ENCODE measurements around the gene CFB.
"Not testable (repeated sequence)": the region's sequence is repeated elsewhere in the genome, so short reads cannot be mapped to it uniquely, and the experiment has no call there.

The CFB gene

GRCh38 chr6:31945507-31946369 lies at the start of gene CFB:
CFB (plus strand) TSS chr6:31946095; CDS start chr6:31946222, 127 bp downstream.
- DNase-seq (ENCODE audit: low read depth in 2 of 2), result no peak

GRCh38 chr6:31896493-31896855 lies 49.4 kb upstream of the CFB start:
- DNase-seq (ENCODE audit: low read depth in 2 of 2), result no peak

DNA sequence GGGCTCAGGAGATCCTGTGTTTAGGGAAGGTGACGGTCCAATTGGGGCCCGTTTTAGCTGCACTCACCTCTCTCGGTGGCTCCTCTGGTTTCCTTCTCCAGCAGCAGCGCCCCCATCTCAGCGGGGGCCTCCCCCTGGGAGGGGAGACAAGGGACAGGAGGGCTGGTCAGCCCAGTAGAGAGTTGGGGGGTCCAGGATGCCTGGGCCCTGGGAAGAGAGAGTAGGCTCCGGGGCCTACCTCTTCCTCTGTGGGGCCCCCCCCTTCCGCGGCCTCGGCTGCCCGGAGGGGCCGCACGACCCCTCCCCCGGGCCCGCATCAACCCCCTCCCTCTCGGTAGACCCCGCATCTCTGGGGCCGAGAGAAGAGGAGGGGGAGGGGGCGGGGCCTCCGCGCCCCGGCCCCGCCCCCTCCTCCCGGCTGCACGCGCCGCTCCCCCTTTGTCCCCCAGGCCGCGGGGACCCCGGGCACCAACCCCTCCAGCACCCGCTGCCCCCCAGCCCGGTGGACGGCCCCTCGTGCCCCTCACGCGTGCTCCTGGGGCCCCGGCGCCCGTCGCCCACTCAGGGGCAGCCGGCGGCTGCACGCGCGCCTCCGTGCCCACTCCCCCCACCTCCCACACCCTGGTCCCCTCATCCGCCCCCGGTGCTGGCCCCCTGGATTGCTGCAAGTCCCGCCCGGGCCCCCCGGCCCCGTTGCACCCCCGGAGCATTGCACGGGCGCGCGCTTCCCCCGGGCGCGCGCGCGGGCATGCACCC lies 48.9 kb upstream of the CFB start:
- no peak for DNase-seq (ENCODE audit: low read depth in 2 of 2)

DNA sequence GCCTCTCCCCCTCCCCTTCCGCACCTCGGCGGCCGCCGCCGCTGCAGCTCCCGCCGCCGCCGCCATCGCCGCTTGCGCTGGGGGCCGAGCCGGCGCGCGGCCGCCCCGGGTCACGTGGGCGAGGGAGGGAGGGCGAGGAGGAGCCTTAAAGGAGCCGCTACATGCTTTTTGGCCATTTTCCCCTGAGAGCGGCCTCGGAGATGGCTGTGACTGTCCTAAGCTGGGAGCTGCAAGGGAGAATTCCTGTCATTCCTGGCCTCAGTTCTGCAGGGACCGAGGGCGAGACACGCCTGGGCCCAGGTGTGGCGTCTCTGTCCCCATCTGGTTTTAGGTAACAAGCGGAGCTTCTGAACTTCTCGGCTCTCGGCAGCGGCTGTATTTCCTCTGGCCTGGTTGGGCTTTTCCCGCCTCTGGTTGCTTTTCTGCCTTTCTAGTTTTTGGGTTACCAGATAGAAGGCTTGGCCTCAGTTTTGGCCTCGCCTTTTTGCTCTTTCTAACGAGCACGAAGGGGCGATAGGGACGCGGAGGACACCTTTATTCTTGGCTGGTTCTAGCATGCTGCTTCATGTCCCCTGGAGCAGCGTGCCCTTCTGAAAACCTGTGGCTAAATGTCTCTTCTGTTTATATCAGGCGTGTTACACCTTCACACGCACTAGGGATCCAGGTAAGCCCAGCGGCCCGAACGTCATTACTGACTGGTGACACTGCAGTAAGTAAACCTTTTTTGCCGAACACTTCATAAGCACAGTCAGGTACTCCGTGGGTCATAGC lies 48.1 kb upstream of the CFB start, which contains the start of gene EHMT2:
Gene EHMT2 (minus strand): TSS at position 87 of the 771 bp plus-strand sequence. CDS start 21 bp downstream, at position 66.
- DNase-seq (ENCODE audit: low read depth in 2 of 2), result peak; percentile 72 to 84

DNA sequence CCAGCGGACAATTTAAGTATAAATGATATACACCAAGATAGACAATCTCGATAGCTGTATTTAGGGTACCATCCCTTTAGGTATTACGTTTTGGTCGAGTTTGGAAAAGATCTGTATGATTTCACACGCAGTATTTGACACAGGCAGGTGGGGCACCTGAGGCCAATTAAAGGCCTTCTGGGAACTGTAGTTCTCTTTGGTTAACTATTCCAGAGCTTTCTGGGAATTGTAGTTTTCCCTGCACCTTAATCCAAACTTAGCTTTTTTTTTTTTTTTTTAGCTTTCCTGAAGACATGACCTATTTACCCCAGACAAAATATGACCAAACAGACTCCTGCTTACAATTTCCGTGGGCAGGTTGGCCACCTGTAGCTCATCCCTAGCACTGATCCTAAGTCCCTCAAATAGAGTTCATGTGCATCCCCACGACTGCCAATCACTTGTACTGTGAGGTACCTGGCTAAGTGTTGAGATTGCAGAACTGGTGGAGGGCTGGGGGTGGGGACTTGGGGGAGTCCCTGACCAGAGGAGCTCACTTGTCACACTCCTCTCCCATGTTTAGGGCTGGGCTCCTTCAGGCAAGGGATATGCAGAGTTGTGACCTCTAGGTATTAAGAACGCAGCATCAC lies 47.4 kb upstream of the CFB start:
- no peak for DNase-seq (ENCODE audit: low read depth in 2 of 2)

DNA sequence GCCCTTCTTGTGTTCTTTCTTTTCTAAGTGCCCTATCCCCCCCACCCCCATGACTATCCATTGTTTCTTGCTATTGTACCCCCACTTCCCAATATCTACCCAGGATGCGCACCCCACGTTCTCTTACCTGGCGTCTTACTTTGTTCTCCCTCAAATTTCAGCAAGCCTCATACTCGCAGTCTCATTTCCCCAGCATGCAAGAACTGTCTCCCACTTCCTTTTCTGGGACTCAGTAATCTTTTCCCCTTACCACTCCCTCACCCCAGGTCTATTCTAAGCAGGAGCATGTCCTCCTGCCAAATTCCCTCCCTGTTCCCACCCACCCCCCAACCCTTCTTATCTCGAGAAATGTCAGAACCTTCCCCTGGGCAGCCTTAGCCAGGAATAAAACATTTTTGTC lies 46.7 kb upstream of the CFB start:
- DNase-seq (ENCODE audit: low read depth in 2 of 2), result no peak

GRCh38 chr6:31899882-31900722 lies 45.8 kb upstream of the CFB start:
- DNase-seq (ENCODE audit: low read depth in 2 of 2), result no peak

GRCh38 chr6:31900917-31901414 lies 44.9 kb upstream of the CFB start:
- DNase-seq (ENCODE audit: low read depth in 2 of 2), result no peak

DNA sequence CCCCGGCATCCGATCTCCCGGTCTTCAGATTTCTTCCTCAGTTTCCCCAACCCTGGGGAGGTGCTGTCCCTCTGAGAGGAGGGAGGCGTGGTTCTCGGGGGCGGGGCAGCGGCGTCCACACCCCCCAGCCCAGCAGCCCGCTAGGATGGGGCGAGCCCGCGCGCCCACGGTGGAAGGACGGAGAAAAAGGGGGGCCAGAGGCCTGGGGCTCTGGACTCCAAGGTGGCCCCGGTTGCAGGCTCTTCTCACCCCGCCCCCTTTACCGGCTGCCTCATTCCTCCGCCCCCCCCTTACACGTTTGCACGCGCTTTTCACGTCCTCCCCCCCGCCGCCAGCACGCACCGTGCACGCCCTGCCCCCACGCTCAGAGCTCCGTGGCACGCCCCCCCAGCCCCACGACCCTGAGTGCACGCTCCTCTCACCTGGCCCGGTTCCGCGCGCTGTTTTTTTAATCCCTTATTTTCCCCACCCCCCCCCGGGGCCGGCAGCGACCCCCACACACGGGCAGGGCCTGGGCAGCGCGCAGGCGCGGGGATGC lies 44.4 kb upstream of the CFB start:
- DNase-seq (ENCODE audit: low read depth in 2 of 2), result peak; percentile 59 to 60

DNA sequence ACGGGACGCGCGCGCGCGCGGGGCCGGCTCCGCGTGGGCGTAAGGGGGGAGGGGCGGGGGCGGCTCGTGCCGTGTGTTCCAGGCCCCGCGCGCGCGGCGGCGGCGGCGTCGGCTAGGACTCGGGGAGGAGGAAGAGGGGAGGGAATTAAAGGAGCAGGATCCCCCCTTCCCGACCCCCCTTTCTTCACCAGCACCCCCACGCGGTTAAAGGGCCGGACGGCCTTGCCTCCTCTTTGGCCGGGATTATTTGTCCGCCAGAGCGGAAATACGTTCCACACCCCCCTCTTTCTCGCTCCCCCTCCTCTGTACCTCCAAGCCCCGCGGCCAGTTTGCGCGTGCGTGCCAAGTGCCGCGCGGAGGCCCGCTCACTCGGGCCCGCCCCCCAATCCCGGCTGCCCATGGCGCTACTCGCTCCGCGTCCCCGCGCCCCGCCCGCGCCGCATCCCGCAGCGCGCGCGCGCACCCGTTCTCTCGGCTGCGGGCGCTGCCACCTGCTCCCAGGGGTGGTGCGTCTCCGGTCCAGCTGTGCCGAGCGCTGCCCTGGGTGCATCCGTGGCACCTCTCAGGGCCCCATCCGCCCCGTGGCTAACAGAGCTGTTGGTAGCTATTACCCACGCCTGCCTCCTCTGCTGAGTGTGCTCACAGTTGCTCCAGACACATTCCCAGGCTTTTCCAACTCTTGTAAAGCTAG lies 43.8 kb upstream of the CFB start, which contains the start of gene ZBTB12:
Gene ZBTB12 (minus strand): TSS at position 134 of the 691 bp plus-strand sequence. CDS start 781 bp downstream, outside the sequence.
- peak; percentile 70 to 80 for DNase-seq (ENCODE audit: low read depth in 2 of 2)

GRCh38 chr6:31903957-31904356 lies 41.9 kb upstream of the CFB start:
- no peak for DNase-seq (ENCODE audit: low read depth in 2 of 2)

GRCh38 chr6:31905041-31905440 lies 40.9 kb upstream of the CFB start:
- DNase-seq (ENCODE audit: low read depth in 2 of 2), result no peak

GRCh38 chr6:31906122-31906521 lies 39.8 kb upstream of the CFB start:
- DNase-seq (ENCODE audit: low read depth in 2 of 2), result no peak

DNA sequence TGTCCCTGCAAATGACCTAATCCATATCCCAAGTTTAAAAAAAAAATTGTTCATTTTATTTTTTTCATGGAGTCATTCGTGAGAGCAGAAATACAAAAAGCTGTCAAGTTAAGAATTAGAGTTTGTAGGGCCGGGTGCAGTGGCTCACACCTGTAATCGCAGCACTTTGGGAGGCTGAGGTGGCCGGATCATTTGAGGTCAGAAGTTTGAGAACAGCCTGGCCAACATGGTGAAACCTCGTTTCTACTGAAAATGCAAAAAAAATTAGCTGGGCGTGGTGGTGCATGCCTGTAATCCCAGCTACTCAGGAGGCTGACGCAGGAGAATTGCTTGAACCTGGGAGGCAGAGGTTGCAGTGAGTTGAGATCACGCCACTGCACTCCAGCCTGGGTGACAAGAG lies 39.2 kb upstream of the CFB start:
- DNase-seq (ENCODE audit: low read depth in 2 of 2), result not testable (repeated sequence)

DNA sequence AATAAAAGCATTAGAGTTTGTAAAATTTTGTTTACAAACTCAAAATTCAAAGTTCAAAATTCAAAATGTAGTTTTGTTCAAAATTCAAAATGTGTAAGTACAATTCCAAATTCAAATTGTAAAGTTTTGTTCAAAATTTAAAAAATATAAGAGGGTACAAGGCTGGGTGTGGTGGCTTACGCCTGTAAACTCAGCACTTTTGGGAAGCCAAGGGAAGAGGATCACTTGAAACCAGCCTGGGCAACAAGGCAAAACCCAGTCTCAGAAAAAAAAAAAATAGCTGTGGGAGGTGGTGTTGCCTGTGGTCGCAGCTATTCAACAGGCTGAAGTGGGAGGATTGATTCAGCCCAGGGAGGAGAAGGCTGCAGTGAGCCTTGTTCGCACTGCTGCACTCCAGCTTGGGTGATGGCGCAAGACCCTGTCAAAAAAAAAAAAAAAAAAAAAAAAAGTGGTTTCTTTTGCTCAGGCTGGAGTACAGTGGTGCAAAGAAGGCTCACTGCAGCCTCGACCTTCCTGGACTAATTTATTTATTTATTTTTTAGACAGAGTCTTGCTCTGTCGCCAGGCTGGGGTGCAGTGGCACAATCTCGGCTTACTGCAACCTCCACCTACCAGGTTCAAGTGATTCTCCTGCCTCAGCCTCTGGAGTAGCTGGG lies 38.6 kb upstream of the CFB start:
- DNase-seq (ENCODE audit: low read depth in 2 of 2), result no peak

- not testable (repeated sequence) for DNase-seq (ENCODE audit: low read depth in 2 of 2)
These were observed 37.6 kb upstream of the CFB start for GRCh38 chr6:31908255-31908654.

DNA sequence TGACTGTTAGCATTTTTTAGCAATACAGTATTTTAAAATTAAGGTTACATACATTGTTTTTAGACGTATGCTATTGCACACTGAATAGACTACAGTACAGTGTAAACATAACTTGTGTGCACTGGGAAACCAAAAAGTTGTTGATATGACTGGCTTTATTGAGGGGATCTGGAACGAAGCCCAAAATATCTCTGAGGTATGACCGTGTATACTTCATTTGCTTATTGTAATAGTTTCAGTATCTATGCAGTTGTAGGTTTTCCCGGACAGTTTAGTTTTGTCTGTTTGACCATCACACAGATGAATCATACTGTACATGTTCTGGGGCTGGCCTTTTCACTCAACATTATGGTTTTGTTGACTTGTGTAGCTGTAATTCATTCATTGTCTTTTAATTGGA lies 37.1 kb upstream of the CFB start:
- DNase-seq (ENCODE audit: low read depth in 2 of 2), result no peak

DNA sequence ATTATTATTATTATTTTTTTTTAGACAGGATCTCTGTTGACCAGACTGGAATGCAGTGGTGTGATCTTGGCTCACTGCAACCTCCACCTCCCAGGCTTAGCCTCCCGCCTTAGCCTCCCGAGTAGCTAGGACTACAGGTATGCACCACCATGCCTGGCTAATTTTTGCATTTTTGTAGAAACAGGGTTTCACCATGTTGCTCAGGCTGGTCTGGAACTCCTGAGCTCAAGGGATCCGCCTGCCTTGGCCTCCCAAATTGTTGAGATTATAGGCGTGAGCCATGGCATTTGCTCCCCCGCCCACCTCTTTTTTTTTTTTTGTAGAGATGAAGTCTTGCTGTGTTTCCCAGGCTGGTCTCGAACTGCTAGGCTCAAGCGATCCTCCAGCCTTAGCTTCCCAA lies 36.6 kb upstream of the CFB start:
- not testable (repeated sequence) for DNase-seq (ENCODE audit: low read depth in 2 of 2)

All from stimulated activated CD4-positive, alpha-beta T cell treated with anti-CD3 and anti-CD28 coated beads, Interleukin-15, amount 100 ng/mL, for 48 hours (primary cell).